Anterior cingulate cortex (tissue), 58 donors: Measurements from ENCODE around the gene TLK1.

ENCODE experiments used
- DNase-seq, 58 donors: peaks; one replicate each; lab custom pipeline; 2025; lab: John Stamatoyannopoulos, UW

The TLK1 gene

GRCh38 chr2:170972296-170973224 lies 188.1 kb downstream of the TLK1 start:
- peak in 1 of 58 donors; percentile 14 for DNase-seq

GRCh38 chr2:170971071-170971470 lies 189.6 kb downstream of the TLK1 start:
- DNase-seq, result no peak

- DNase-seq, result no peak
Observed at GRCh38 chr2:170969872-170970496, 190.7 kb downstream of the TLK1 start.

GRCh38 chr2:170969030-170969429 lies 191.7 kb downstream of the TLK1 start:
- DNase-seq, result no peak

- no peak for DNase-seq
Observed at GRCh38 chr2:170968205-170969003, 192.3 kb downstream of the TLK1 start.

GRCh38 chr2:170967553-170967952 lies 193.1 kb downstream of the TLK1 start:
- DNase-seq, result no peak

GRCh38 chr2:170966648-170967396 lies 193.9 kb downstream of the TLK1 start:
- peak in 1 of 58 donors; percentile 5 for DNase-seq

GRCh38 chr2:170965446-170966225 lies 195.1 kb downstream of the TLK1 start:
- no peak for DNase-seq

GRCh38 chr2:170963386-170963785 lies 197.3 kb downstream of the TLK1 start:
- no peak for DNase-seq

- no peak for DNase-seq
Observed at GRCh38 chr2:170953941-170954340, 206.8 kb downstream of the TLK1 start.

GRCh38 chr2:170950221-170950761 lies 210.4 kb downstream of the TLK1 start:
- no peak for DNase-seq

- no peak for DNase-seq
Observed at GRCh38 chr2:170949415-170949814, 211.3 kb downstream of the TLK1 start.

- no peak for DNase-seq
Observed at GRCh38 chr2:170944545-170944944, 216.1 kb downstream of the TLK1 start.

GRCh38 chr2:170943596-170943995 lies 217.1 kb downstream of the TLK1 start:
- no peak for DNase-seq

GRCh38 chr2:170943041-170943440 lies 217.7 kb downstream of the TLK1 start:
- no peak for DNase-seq

- no peak for DNase-seq
Observed at GRCh38 chr2:170942615-170943014, 218.1 kb downstream of the TLK1 start.
